ENCODE measurements around the gene STS. TPM values are rescaled to one million over a fixed set of nuclear protein-coding genes. Genes with fewer than 3 reads are reported as not detected.

The STS gene
- total and polyA plus RNA-seq, 2 donors (not counting 3 experiments of a cell fraction or from before 2014, with no cell fraction given): 2.1 to 4.9 TPM

- Histone ChIP-seq H3K27me3 (ENCODE audit: control insufficient read depth in 2 of 2, insufficient read depth in 2 of 2, low read length in 2 of 2) (no peaks in the 10 kb centered on the region), H2AFZ (ENCODE audit: low read depth, low read length) (no peak overlapping the region), H3K4me3 (replicated peaks in 1 of 3; ENCODE audit: insufficient read depth in 1 of 3, low read depth in 1 of 3, low read length in 3 of 3) (no peak overlapping the region), H3K27ac (ENCODE audit: insufficient read depth, low read depth, low read length) (no peak overlapping the region), H3K79me2 (ENCODE audit: control insufficient read depth, insufficient read depth, low read length) (no peaks in the 10 kb centered on the region), H4K20me1 (replicated peaks; ENCODE audit: control insufficient read depth, extremely low read depth, insufficient read depth, low read length) (no peaks in the 10 kb centered on the region), H3K9ac (replicated peaks; ENCODE audit: extremely low read depth, insufficient read depth, low read length) (no peak overlapping the region), H3K4me1 (ENCODE audit: control insufficient read depth, extremely low read depth, insufficient read depth, low read length) (no peaks in the 10 kb centered on the region), H3K9me1 (replicated peaks; ENCODE audit: control insufficient read depth, extremely low read depth, insufficient read depth, low read length) (no peaks in the 10 kb centered on the region), H3K4me2 (ENCODE audit: insufficient read depth, low read length) (no peak overlapping the region), H3K36me3 (ENCODE audit: control insufficient read depth in 2 of 2, extremely low read depth in 1 of 2, insufficient read depth in 2 of 2, low read length in 2 of 2) (no peaks in the 10 kb centered on the region), H3K9me3 (replicated peaks; ENCODE audit: control insufficient read depth, insufficient read depth, low read length) (no peaks in the 10 kb centered on the region)
- POLR2A ChIA-PET: no interaction called here
- dilution Hi-C loops (cut with MboI; ENCODE audit: extremely low pct_ligation_motif_present, low sequenced_read_pairs) (no loop called here), intact Hi-C loops (cut with micrococcal nuclease) (no loop called here)
- FAIRE-seq (no peak), DNase-seq (ENCODE audit: low read depth, low spot score) (no peak)
- no TSS peak for BruUV-seq (replicated peaks)
- no peak for TF ChIP-seq GATA2 (IDR thresholded peaks at IDR 0.05; ENCODE audit: insufficient read depth, insufficient read length, low read depth, low read length)
- no peak for TF ChIP-seq EZH2 (IDR thresholded peaks at IDR 0.05; ENCODE audit: borderline replicate concordance, low read depth, low read length, severe bottlenecking)
- no peak for TF ChIP-seq JUN (IDR thresholded peaks at IDR 0.05; ENCODE audit: borderline replicate concordance, insufficient read depth, insufficient read length, low read depth)
- no peak for TF ChIP-seq FOS (IDR thresholded peaks at IDR 0.05; ENCODE audit: borderline replicate concordance, insufficient read depth, low read length)
- no peak for TF ChIP-seq MAX (IDR thresholded peaks at IDR 0.05; ENCODE audit: insufficient read depth, insufficient read length)
- no peak for TF ChIP-seq CTCF (IDR thresholded peaks at IDR 0.05; ENCODE audit: extremely low read depth in 1 of 2, insufficient read depth in 1 of 2, low read depth in 1 of 2, low read length in 2 of 2)
- CTCF ChIA-PET: no interaction called here
Observed at GRCh38 chrX:7184816-7185215, 37.3 kb downstream of the STS start.
